ENCODE results near the gene NEO1.

The NEO1 gene

GRCh38 chr15:73051807-73052652, at the start of gene NEO1:
Gene NEO1, plus strand, starts transcription at chr15:73052463. Its CDS starts 213 bp downstream, at chr15:73052676.
- DNase-seq (ENCODE audit: low spot score), result no peak

GRCh38 chr15:73004462-73004861, 47.8 kb upstream of the NEO1 start:
- no peak for DNase-seq (ENCODE audit: low spot score)

GRCh38 chr15:73005032-73005431, 47.2 kb upstream of the NEO1 start:
- DNase-seq (ENCODE audit: low spot score), result no peak

- no peak for DNase-seq (ENCODE audit: low spot score)
Measured at GRCh38 chr15:73005446-73005845, 46.8 kb upstream of the NEO1 start.

GRCh38 chr15:73006523-73006922, 45.7 kb upstream of the NEO1 start:
- DNase-seq (ENCODE audit: low spot score), result no peak

- DNase-seq (ENCODE audit: low spot score), result no peak
Measured at GRCh38 chr15:73009066-73010056, 42.9 kb upstream of the NEO1 start.

- DNase-seq (ENCODE audit: low spot score), result no peak
Measured at GRCh38 chr15:73010154-73011152, 41.8 kb upstream of the NEO1 start.

- DNase-seq (ENCODE audit: low spot score), result no peak
Measured at GRCh38 chr15:73014904-73015303, 37.4 kb upstream of the NEO1 start.

GRCh38 chr15:73015493-73015892, 36.8 kb upstream of the NEO1 start:
- DNase-seq (ENCODE audit: low spot score), result no peak

GRCh38 chr15:73017987-73018386, 34.3 kb upstream of the NEO1 start:
- no peak for DNase-seq (ENCODE audit: low spot score)

- DNase-seq (ENCODE audit: low spot score), result no peak
Measured at GRCh38 chr15:73019154-73019553, 33.1 kb upstream of the NEO1 start.

GRCh38 chr15:73019601-73020146, 32.6 kb upstream of the NEO1 start:
- DNase-seq (ENCODE audit: low spot score), result no peak

GRCh38 chr15:73021139-73021621, 31.1 kb upstream of the NEO1 start:
- DNase-seq (ENCODE audit: low spot score), result no peak

GRCh38 chr15:73022161-73022560, 30.1 kb upstream of the NEO1 start:
- DNase-seq (ENCODE audit: low spot score), result no peak

- DNase-seq (ENCODE audit: low spot score), result no peak
Measured at GRCh38 chr15:73023071-73023470, 29.2 kb upstream of the NEO1 start.

GRCh38 chr15:73024168-73024567, 28.1 kb upstream of the NEO1 start:
- no peak for DNase-seq (ENCODE audit: low spot score)

- DNase-seq (ENCODE audit: low spot score), result no peak
Measured at GRCh38 chr15:73026511-73027054, 25.7 kb upstream of the NEO1 start.

GRCh38 chr15:73028031-73028430, 24.2 kb upstream of the NEO1 start:
- no peak for DNase-seq (ENCODE audit: low spot score)

- no peak for DNase-seq (ENCODE audit: low spot score)
Measured at GRCh38 chr15:73028831-73029451, 23.3 kb upstream of the NEO1 start.

GRCh38 chr15:73030122-73030679, 22.1 kb upstream of the NEO1 start:
- no peak for DNase-seq (ENCODE audit: low spot score)
